SH-SY5Y (cell line): ENCODE data around the gene SMAP2.

Source experiments
- GATA2 ChIP-seq: IDR thresholded peaks from 2 replicates; pipeline ENCODE4 v1.6.1; 2011; ENCODE audit warnings: mild to moderate bottlenecking, low read depth, low read length
- GATA3 ChIP-seq: IDR thresholded peaks from 2 replicates; pipeline ENCODE4 v1.6.1; 2011; ENCODE audit warnings: low read depth, mild to moderate bottlenecking, low read length, moderate library complexity

DNA sequence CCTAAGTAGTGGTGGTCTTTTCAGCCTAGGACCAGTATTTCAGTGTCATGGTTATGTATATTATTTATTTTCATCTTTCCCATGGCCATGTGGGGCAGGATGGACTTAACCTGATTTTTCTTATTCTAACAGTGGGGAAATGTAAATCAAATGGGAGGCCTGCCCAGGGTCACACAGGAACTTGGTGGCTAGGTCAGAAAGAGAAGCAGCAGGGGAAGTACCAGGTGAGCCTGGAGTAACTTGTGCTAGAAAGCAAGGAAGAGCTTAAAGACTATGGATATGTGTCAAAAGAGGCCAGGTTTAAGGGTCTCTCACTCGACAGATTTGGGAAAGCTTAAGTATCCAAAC lies 77.7 kb downstream of the SMAP2 start:
- no peak for TF ChIP-seq GATA2
- no peak for TF ChIP-seq GATA3
